Esophagus muscularis mucosa (tissue), 4 donors: ENCODE measurements around the gene CCDC149. TPM values are rescaled to one million over a fixed set of nuclear protein-coding genes. Genes with fewer than 3 reads are reported as not detected.

Experiments used
- DNase-seq: peaks from one replicate; pipeline ENCODE4 v3.0.0-alpha.2; 2017; ENCODE audit errors: extremely low spot score
- H3K27ac ChIP-seq, 4 donors: fragments of 200-600 bp; sonication (generic); replicated peaks in 1 of 4; 1 replicate in 3 of 4; 2 replicates in 1 of 4; pipeline ENCODE4 v1.5.1; 2016 to 2019; ENCODE audit warnings: mild to moderate bottlenecking in 1 of 4
- H3K27me3 ChIP-seq, 4 donors: fragments of 200-600 bp; sonication (generic); one replicate each; pipeline versions ENCODE4 v1.5.1 to v1.6.0; 2016 to 2019
- H3K36me3 ChIP-seq, 4 donors: fragments of 200-600 bp; sonication (generic); one replicate each; pipeline ENCODE4 v1.5.1; 2016 to 2019
- H3K4me1 ChIP-seq, 4 donors: fragments of 200-600 bp; sonication (generic); one replicate each; pipeline ENCODE4 v1.5.1; 2016 to 2019
- H3K4me3 ChIP-seq, 4 donors: fragments of 200-600 bp; sonication (generic); 1 replicate in 2 of 4; 2 replicates in 2 of 4; pipeline ENCODE4 v1.5.1; 2016 to 2019; ENCODE audit warnings: mild to moderate bottlenecking in 4 of 4, moderate library complexity in 1 of 4
- H3K9me3 ChIP-seq, 4 donors: fragments of 200-600 bp; sonication (generic); 1 replicate in 3 of 4; 2 replicates in 1 of 4; pipeline ENCODE4 v1.5.1; 2016 to 2019
- EP300 ChIP-seq: sonication (generic); formaldehyde crosslinking; IDR thresholded peaks from one replicate; pipeline ENCODE4 v1.6.1; 2017; ENCODE audit warnings: antibody characterized with exemption
- POLR2A ChIP-seq: fragments of 450-650 bp; IDR thresholded peaks from one replicate; pipeline ENCODE4 v1.6.1; 2017; ENCODE audit warnings: antibody characterized with exemption, moderate library complexity, mild to moderate bottlenecking, low read depth
- POLR2AphosphoS5 ChIP-seq, 2 donors: sonication (generic); formaldehyde crosslinking; IDR thresholded peaks; one replicate each; pipeline ENCODE4 v1.6.1; 2017; ENCODE audit warnings: antibody characterized with exemption in 2 of 2
- WGBS: methylation state at CpG from one replicate; pipeline ENCODE4 v1.1.5; 2018; 5-methylcytosine and 5-hydroxymethylcytosine counted together
- intact Hi-C: fragments of 100-400 bp; cut with DNase I; formaldehyde crosslinking; loops from one replicate; pipeline ENCODE4 v1.15.1; 2023
- total RNA-seq, 4 donors: library from RNA; depleted of rRNA; stranded (reverse); fragments of >200 nt; gene quantifications; one replicate each; pipeline versions ENCODE4 v1.1.0 to v1.2.1, GENCODE V29; 2016
- TF ChIP-seq, protein P1 (sequence below), 3 experiments: fragments of 200-600 bp in 2 of 3; fragments of 450-650 bp in 1 of 3; sonication (generic) in 2 of 3; IDR thresholded peaks; one replicate each; pipeline ENCODE4 v1.5.1; 2017 to 2019; ENCODE audit warnings: antibody characterized with exemption in 3 of 3, mild to moderate bottlenecking in 2 of 3, moderate library complexity in 1 of 3

CCDC149 gene
- total RNA-seq, 4 donors from 2014 or later: 21.0 to 37.9 (median 34.0) TPM

DNA sequence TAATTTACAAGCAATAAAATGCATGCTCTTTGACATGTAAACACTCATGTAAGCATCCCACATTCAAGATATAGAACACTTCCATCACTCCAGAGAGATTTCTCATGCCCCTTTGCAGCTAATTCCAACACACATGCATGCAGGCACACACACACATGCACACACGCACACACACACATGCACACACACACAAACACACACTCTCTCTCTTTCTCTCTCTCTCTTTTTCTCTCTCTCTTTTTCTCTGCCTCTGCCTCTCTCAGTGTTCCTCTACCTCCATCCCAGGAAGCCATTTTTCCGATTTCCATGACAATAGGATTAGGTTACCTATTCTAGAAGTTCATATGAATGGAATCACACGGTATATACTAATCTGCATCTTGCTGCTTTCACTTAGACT is 129.3 kb downstream of the CCDC149 start:
- intact Hi-C loops: no loop called here
- 82% methylated on average over 3 of the region's 3 CpGs for WGBS
- no peaks in the 10 kb centered on the region for H3K27me3 ChIP-seq
- H3K36me3 ChIP-seq: no peaks in the 10 kb centered on the region
- H3K4me3 ChIP-seq: no peak overlapping the region
- TF ChIP-seq, protein P1, sequence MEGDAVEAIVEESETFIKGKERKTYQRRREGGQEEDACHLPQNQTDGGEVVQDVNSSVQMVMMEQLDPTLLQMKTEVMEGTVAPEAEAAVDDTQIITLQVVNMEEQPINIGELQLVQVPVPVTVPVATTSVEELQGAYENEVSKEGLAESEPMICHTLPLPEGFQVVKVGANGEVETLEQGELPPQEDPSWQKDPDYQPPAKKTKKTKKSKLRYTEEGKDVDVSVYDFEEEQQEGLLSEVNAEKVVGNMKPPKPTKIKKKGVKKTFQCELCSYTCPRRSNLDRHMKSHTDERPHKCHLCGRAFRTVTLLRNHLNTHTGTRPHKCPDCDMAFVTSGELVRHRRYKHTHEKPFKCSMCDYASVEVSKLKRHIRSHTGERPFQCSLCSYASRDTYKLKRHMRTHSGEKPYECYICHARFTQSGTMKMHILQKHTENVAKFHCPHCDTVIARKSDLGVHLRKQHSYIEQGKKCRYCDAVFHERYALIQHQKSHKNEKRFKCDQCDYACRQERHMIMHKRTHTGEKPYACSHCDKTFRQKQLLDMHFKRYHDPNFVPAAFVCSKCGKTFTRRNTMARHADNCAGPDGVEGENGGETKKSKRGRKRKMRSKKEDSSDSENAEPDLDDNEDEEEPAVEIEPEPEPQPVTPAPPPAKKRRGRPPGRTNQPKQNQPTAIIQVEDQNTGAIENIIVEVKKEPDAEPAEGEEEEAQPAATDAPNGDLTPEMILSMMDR (IDR thresholded peaks at IDR 0.05): no peak
- TF ChIP-seq EP300 (no peak), POLR2AphosphoS5 (IDR thresholded peaks at IDR 0.05) (no peak), POLR2A (no peak)
- no peaks in the 10 kb centered on the region for H3K9me3 ChIP-seq
- H3K4me1 ChIP-seq: peaks cover 24 to 50% (median 46%) of the 10 kb centered on the region in 4 donors
- peak; percentile 77 for DNase-seq
- peak overlapping the region in 3 of 4 donors; percentile 77 to 86 (median 81) for H3K27ac ChIP-seq

DNA sequence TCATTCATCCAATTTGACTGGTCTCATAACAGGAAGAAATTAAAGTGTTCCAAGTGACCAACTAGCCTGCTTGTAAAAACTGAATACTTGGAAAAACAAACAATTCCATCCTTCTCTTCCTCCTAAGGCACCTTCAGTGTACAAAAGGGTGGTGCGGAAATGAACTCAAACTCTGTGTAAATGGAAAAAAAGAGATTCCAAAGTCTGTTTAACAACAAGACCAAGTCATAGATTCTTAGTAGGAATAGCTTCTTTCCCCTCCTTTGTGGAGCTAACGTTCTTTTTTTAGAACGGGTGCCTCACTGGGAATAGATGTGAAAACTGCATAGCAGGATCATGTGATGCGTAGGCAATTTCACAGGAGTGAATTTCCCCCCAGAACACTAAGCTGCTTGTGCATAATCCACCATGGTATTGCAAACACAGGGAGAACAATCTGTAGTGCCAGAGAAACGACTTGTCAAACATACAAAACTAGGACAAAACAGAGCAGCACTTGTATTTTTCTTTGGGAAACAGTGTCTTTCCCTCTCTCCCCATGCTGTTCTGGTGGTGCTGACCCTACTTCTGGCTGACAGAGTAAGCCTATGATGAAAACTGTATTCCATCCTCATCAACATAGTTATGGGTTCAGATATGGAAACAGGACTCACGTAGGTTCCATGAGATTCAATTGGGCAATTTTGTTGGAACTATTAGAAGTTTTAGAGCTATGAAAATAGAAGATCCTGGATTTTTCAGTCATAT is 130.7 kb downstream of the CCDC149 start:
- Histone ChIP-seq H3K9me3 (no peaks in the 10 kb centered on the region), H3K4me3 (no peak overlapping the region), H3K4me1 (peaks cover 29 to 62% (median 59%) of the 10 kb centered on the region in 4 donors), H3K27me3 (no peaks in the 10 kb centered on the region), H3K27ac (peak overlapping the region; percentile 69 to 86 (median 79)), H3K36me3 (no peaks in the 10 kb centered on the region)
- intact Hi-C loops: no loop called here
- WGBS: 33% methylated on average over 6 of the region's 6 CpGs
- peak; percentile 66 for DNase-seq
- TF ChIP-seq POLR2AphosphoS5 (IDR thresholded peaks at IDR 0.05) (peak; percentile 77 to 79), POLR2A (no peak), EP300 (peak; percentile 90)
- TF ChIP-seq, protein P1 (IDR thresholded peaks at IDR 0.05): no peak

DNA sequence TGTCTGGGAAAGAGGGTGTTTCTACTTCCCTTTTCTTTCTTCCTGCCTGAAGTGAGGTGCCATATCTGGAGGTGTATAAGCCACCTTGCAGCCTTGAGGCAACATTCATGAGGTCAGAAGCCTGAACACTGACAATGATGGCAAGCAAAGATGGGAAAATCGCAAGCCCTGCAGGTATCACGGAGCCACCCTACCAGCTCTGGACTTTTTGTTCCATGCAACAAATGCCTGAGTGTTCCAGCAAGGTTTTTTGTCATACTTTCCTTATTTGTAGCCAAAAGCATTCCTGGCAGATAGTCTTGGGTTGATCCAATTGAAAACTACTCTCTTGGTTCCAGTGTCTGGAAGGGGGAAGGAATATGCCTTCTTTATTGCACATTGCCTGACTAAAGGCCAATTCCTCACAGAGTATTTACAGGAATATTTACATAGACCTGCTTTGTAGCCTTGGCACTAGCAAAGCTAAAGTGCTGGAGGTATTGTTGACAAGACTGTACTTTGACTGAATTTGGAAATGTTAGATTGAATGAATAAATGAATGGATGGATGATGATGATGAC is 131.8 kb downstream of the CCDC149 start:
- no peaks in the 10 kb centered on the region for H3K27me3 ChIP-seq
- 66% methylated on average over 2 of the region's 2 CpGs for WGBS
- intact Hi-C loops: no loop called here
- H3K36me3 ChIP-seq: no peaks in the 10 kb centered on the region
- TF ChIP-seq, protein P1 (IDR thresholded peaks at IDR 0.05): no peak
- TF ChIP-seq POLR2A: no peak
- TF ChIP-seq POLR2AphosphoS5 (IDR thresholded peaks at IDR 0.05): peak; percentile 46 to 47
- TF ChIP-seq EP300: peak; percentile 66
- peak; percentile 53 for DNase-seq
- H3K9me3 ChIP-seq: no peaks in the 10 kb centered on the region
- H3K27ac ChIP-seq: peak overlapping the region; percentile 69 to 86 (median 79)
- peaks cover 29 to 62% (median 62%) of the 10 kb centered on the region in 4 donors for H3K4me1 ChIP-seq
- H3K4me3 ChIP-seq: no peak overlapping the region

DNA sequence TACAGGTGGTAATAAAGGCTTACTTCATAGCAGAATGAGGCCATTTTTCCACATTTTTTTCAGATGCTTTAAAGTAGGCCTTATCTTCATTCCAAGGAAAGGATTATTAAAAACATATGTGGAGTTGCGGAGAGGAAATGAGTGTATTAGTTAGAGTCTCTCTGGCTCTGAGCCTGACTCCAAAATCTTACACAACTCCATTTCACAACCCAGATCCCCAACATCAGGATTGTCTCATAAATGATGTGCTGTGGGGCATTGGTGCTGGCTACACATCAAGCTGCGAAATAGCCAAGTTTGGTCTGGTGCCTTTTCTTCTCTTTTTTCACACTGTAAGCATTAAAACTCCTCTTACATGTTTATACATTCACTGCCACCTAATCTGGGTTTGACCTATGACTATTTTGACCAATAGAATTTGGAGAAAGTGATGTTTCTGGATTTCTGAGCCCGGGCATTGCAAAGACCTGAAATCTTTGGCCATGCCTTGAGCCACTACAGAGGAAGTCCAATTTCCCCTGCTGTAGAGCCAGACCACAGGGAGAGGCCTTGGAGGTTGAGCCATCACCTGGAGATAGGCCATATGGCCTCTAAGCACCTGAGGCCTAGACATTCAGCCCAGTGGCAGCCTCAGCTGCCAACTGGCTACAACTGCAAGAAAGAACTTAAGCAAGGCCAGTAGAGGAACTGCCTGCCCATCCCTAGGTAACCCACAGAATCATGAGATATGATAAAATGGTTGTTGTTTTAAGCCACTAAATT is 134.2 kb downstream of the CCDC149 start:
- Histone ChIP-seq H3K4me3 (no peak overlapping the region), H3K27me3 (no peaks in the 10 kb centered on the region), H3K27ac (peak overlapping the region; percentile 61 to 69 (median 65)), H3K4me1 (peaks cover 29 to 62% (median 62%) of the 10 kb centered on the region in 4 donors), H3K36me3 (no peaks in the 10 kb centered on the region), H3K9me3 (no peaks in the 10 kb centered on the region)
- TF ChIP-seq POLR2A: no peak
- TF ChIP-seq, protein P1 (IDR thresholded peaks at IDR 0.05): no peak
- peak; percentile 49 to 85 for TF ChIP-seq POLR2AphosphoS5 (IDR thresholded peaks at IDR 0.05)
- TF ChIP-seq EP300: no peak
- intact Hi-C loops: loop anchor here (5.0 kb wide), 1 partner anchor 41 kb away; no protein-coding TSS in a partner anchor
- WGBS: 41% methylated on average over 3 of the region's 3 CpGs
- DNase-seq: peak; percentile 92
